Measurements from ENCODE around the gene KIAA0513. TPM values are rescaled to one million over a fixed set of nuclear protein-coding genes. Genes with fewer than 3 reads are reported as not detected.
A peak's percentile ranks its signal among the peaks of the same experiment; 100 is the strongest.

KIAA0513 gene
- total RNA-seq, 1 experiment from 2014 or later = 12.4 TPM

DNA sequence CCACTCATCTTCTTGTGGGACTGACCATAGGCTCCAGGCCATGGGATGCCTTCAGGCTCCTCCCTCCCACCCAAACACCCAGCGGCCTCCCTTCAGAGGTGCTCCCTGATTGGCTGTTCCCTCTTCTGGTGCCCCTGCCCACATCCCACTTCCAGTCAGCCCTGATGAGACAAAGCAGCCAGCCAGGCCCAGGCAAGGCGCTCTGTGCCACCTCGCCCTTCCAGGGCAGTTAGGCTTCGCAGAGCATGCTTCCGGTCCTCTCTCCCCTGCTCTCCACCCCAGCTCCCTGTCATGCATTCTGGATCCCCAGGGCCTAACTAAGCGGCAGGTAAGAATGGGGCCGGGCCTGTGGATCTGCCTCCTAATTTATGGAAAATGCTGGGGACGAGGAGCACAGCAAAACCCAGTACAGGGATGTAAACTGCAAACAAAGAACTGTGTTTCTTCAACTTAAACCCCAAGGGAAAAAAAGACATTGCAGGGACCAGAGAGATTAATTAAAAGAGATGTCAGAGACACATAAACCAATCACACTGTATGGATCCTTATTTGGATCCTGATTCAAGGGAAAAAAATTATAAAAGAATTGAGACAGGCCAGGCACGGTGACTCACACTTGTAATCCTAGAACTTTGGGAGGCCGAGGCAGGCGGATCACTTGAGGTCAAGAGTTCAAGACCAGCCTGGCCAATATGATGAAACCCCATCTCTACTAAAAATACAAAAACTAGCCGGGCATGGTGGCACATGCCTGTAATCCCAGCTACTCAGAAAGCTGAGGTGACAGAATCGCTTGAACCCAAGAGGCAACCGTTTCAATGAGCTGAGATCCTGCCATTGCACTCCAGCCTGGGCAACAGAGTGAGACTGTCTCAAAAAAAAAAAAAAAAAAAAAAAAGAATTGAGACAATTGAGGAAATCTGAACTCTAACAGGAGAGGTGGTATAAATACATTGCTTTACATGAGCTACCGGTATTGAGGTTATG, 42.2 kb upstream of the KIAA0513 start:
- peaks cover 56% of the 10 kb centered on the region for H3K4me1 Mint-ChIP-seq (ENCODE audit: low read depth, unreplicated experiment)
- H3K27ac Mint-ChIP-seq (ENCODE audit: unreplicated experiment) = peak overlapping the region; percentile 13
- H3K9me3 Mint-ChIP-seq (ENCODE audit: low read depth, unreplicated experiment) = no peaks in the 10 kb centered on the region
- peak; percentile 57 for DNase-seq
- H3K4me3 Mint-ChIP-seq (ENCODE audit: low read depth, unreplicated experiment) = peak overlapping the region; percentile 1
- CTCF ChIA-PET = interaction anchor here (0.7 to 1.4 kb wide), 2 partner anchors 9 to 48 kb away, joined by 5 read pairs; no protein-coding TSS in a partner anchor
- BruUV-seq (replicated peaks) = no TSS peak
- intact Hi-C loops (cut with micrococcal nuclease; ENCODE audit: unreplicated experiment) = no loop called here
- TF ChIP-seq, protein P1, sequence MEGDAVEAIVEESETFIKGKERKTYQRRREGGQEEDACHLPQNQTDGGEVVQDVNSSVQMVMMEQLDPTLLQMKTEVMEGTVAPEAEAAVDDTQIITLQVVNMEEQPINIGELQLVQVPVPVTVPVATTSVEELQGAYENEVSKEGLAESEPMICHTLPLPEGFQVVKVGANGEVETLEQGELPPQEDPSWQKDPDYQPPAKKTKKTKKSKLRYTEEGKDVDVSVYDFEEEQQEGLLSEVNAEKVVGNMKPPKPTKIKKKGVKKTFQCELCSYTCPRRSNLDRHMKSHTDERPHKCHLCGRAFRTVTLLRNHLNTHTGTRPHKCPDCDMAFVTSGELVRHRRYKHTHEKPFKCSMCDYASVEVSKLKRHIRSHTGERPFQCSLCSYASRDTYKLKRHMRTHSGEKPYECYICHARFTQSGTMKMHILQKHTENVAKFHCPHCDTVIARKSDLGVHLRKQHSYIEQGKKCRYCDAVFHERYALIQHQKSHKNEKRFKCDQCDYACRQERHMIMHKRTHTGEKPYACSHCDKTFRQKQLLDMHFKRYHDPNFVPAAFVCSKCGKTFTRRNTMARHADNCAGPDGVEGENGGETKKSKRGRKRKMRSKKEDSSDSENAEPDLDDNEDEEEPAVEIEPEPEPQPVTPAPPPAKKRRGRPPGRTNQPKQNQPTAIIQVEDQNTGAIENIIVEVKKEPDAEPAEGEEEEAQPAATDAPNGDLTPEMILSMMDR (IDR thresholded peaks at IDR 0.05; ENCODE audit: unreplicated experiment) = no peak
- H3K36me3 Mint-ChIP-seq (ENCODE audit: insufficient read depth, unreplicated experiment) = peaks cover 92% of the 10 kb centered on the region
- H3K27me3 Mint-ChIP-seq (ENCODE audit: unreplicated experiment) = no peaks in the 10 kb centered on the region

DNA sequence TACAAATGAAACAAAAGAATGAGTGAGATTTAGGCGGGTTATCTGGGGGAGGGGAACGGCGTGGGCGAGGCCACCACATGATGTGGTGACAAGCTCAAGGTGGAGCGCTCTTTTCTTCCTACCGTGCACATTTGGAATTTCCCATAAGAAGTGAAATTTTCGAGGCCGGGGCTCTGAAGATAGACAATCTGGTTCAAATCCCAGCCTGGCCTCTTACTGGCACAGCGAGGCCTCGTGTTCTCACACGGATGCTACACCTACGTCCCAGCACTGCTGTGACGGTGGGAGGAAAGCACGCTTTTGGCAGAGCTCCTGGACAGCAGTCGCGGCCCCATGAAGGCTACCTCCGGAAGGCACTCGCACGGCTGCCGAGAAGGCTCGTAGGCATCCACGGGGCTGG, 41.5 kb upstream of the KIAA0513 start:
- no TSS peak for BruUV-seq (replicated peaks)
- intact Hi-C loops (cut with micrococcal nuclease; ENCODE audit: unreplicated experiment) = no loop called here
- Mint-ChIP-seq H3K27me3 (ENCODE audit: unreplicated experiment) (no peaks in the 10 kb centered on the region), H3K27ac (ENCODE audit: unreplicated experiment) (peak overlapping the region; percentile 13), H3K9me3 (ENCODE audit: low read depth, unreplicated experiment) (no peaks in the 10 kb centered on the region), H3K4me3 (ENCODE audit: low read depth, unreplicated experiment) (peak overlapping the region; percentile 1), H3K36me3 (ENCODE audit: insufficient read depth, unreplicated experiment) (peaks cover 92% of the 10 kb centered on the region), H3K4me1 (ENCODE audit: low read depth, unreplicated experiment) (peaks cover 49% of the 10 kb centered on the region)
- TF ChIP-seq, protein P1 (IDR thresholded peaks at IDR 0.05; ENCODE audit: unreplicated experiment) = no peak
- no peak for DNase-seq
- CTCF ChIA-PET = interaction anchor here (1.4 kb wide), 1 partner anchor 9 kb away, joined by 5 read pairs; no protein-coding TSS in a partner anchor

DNA sequence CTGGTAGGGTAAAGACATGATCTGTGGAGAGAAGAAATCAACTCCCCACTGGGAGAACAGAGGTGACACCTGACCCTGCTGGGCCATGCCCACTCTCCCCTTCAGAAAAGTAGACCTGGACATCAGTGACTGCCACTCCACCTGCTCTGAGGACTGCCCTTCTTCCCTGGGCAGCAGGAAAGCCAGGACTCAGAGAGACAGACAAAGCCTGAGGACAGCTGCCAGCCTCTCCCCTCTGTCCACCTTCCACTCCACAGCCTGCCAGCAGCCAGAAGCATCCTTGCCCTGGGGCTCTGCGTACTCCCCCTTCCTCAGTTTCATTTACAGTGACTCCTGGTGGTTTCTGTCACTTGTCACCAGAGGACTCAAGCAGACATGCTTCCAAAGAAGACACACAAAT, 40.7 kb upstream of the KIAA0513 start:
- Mint-ChIP-seq H3K4me1 (ENCODE audit: low read depth, unreplicated experiment) (peaks cover 46% of the 10 kb centered on the region), H3K9me3 (ENCODE audit: low read depth, unreplicated experiment) (no peaks in the 10 kb centered on the region), H3K4me3 (ENCODE audit: low read depth, unreplicated experiment) (no peak overlapping the region), H3K36me3 (ENCODE audit: insufficient read depth, unreplicated experiment) (peaks cover 92% of the 10 kb centered on the region), H3K27ac (ENCODE audit: unreplicated experiment) (peak overlapping the region; percentile 13), H3K27me3 (ENCODE audit: unreplicated experiment) (no peaks in the 10 kb centered on the region)
- CTCF ChIA-PET = no interaction called here
- BruUV-seq (replicated peaks) = no TSS peak
- DNase-seq = no peak
- intact Hi-C loops (cut with micrococcal nuclease; ENCODE audit: unreplicated experiment) = no loop called here
- TF ChIP-seq, protein P1 (IDR thresholded peaks at IDR 0.05; ENCODE audit: unreplicated experiment) = no peak

DNA sequence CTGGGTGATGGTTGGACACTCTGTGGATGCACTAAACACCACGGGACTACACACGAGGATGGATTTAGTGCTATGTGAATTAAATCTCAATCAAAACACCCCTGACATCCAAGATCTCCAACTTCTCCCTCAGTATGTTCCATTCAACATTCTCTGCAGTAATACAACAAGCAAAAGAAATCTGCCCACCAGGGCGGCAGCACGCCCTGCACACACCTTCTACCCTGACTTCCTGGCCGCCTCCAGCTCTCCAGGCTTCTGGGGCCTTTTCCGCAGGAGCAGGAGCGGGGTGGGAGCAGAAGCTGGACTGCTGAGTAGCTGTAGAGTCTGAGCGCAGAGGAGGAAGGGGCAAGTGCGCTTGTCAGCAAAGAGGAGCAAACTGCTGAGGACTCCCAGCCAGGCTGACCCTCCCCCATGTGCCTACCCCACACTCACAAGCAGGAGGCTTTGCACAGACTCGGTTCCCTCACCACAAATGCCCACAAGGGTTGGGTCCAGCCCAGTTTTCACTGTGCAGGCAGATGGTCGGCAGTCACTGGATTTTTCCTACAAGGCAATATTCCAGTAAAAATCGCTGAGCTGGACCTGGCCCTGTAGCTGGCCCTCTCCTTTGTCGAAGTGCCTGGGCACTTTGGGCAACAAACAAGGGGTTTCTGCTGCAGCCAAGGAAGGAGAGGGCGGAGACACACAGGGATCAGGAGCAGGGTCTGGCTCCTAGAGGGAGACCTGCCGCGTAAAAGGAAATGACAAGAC, 39.1 kb upstream of the KIAA0513 start:
- Mint-ChIP-seq H3K36me3 (ENCODE audit: insufficient read depth, unreplicated experiment) (peaks cover 92% of the 10 kb centered on the region), H3K4me3 (ENCODE audit: low read depth, unreplicated experiment) (no peak overlapping the region), H3K9me3 (ENCODE audit: low read depth, unreplicated experiment) (no peaks in the 10 kb centered on the region), H3K27me3 (ENCODE audit: unreplicated experiment) (no peaks in the 10 kb centered on the region), H3K27ac (ENCODE audit: unreplicated experiment) (no peak overlapping the region), H3K4me1 (ENCODE audit: low read depth, unreplicated experiment) (peaks cover 49% of the 10 kb centered on the region)
- no peak for DNase-seq
- no TSS peak for BruUV-seq (replicated peaks)
- intact Hi-C loops (cut with micrococcal nuclease; ENCODE audit: unreplicated experiment) = no loop called here
- TF ChIP-seq, protein P1 (IDR thresholded peaks at IDR 0.05; ENCODE audit: unreplicated experiment) = no peak
- CTCF ChIA-PET = no interaction called here

All from Calu3 (cell line).